OCI-LY7 (cell line): ENCODE results near the gene CCR5.

Experiments
- EZH2phosphoT487 ChIP-seq: fragments of 200-600 bp; sonication (generic); IDR thresholded peaks from 2 replicates; pipeline ENCODE4 v1.6.1; 2018; ENCODE audit warnings: low read depth, borderline replicate concordance, mild to moderate bottlenecking, mixed run types, antibody characterized with exemption, low read length, moderate library complexity, mixed read lengths
- TF ChIP-seq, protein P1 (sequence below): fragments of 200-600 bp; sonication (generic); conservative IDR thresholded peaks from 2 replicates; pipeline ENCODE4 v1.5.1; 2014; ENCODE audit warnings: mild to moderate bottlenecking, antibody characterized with exemption, low read length, moderate library complexity, mixed read lengths

DNA sequence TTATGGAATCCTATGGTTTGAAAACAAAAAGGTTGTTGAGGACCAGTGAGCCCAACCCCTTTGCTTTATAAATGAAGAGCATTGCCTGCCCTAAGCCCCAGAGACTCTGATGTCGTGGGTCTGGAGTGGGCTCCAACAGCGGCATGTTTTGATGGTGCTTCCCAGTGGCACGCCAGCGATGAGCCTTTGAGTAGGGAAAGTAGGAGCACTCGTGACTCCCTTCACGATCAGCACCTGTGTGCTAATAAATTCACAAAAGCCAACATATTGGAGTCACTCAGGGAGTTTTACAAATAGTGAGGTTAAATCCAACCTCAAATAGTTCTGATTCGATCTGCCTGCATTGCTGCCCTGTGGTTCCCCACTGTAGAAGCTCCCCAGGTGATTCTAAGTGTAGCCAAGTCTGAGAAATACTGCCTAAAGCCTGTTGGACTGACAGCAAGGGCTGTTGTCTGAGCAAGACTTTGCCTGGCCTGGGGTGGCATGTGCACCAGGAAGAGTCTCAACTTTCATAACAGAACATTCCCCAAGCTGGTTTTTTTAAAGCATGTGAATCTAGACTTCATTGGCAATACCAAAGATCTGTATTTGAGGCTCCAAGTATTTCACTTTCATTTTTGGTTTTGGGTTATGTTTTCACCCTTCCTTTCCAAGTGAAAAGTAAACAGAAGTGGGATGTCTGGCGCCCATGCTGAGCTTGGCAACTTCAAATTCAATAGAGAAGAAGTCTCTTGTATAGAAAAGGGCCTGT, 9.9 kb downstream of the CCR5 start:
- TF ChIP-seq, protein P1, sequence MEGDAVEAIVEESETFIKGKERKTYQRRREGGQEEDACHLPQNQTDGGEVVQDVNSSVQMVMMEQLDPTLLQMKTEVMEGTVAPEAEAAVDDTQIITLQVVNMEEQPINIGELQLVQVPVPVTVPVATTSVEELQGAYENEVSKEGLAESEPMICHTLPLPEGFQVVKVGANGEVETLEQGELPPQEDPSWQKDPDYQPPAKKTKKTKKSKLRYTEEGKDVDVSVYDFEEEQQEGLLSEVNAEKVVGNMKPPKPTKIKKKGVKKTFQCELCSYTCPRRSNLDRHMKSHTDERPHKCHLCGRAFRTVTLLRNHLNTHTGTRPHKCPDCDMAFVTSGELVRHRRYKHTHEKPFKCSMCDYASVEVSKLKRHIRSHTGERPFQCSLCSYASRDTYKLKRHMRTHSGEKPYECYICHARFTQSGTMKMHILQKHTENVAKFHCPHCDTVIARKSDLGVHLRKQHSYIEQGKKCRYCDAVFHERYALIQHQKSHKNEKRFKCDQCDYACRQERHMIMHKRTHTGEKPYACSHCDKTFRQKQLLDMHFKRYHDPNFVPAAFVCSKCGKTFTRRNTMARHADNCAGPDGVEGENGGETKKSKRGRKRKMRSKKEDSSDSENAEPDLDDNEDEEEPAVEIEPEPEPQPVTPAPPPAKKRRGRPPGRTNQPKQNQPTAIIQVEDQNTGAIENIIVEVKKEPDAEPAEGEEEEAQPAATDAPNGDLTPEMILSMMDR, result no peak
- TF ChIP-seq EZH2phosphoT487, result no peak
